Pancreas (tissue), 10 donors: ENCODE data around the gene MAPK6. TPM values are rescaled to one million over a fixed set of nuclear protein-coding genes. Genes with fewer than 3 reads are reported as not detected.
"Not testable (repeated sequence)": the region's sequence is repeated elsewhere in the genome, so short reads cannot be mapped to it uniquely, and the experiment has no call there.

ENCODE experiments used
- ATAC-seq, 4 donors: fragments of 200-7000 bp; cut with Tn5 transposase; one replicate each; pipeline versions ENCODE4 v1.8.0 to v1.9.1; 2020; ENCODE audit warnings: mild to moderate bottlenecking in 4 of 4, moderate library complexity in 4 of 4
- DNase-seq, 6 donors: peaks; one replicate each; pipeline ENCODE4 v3.0.0-alpha.2; 2020
- FAIRE-seq: peaks from 2 replicates; lab custom pipeline; 2012; peaks lifted over from hg19 to GRCh38; lab: Jason Lieb, UNC
- H3K27ac ChIP-seq, 4 donors: fragments of 200-600 bp; sonication (generic); 1 replicate in 3 of 4; 2 replicates in 1 of 4; pipeline versions ENCODE4 v1.5.0 to v1.8.0; 2020
- H3K27me3 ChIP-seq, 4 donors: fragments of 200-600 bp; one replicate each; pipeline ENCODE4 v1.8.0; 2021
- H3K36me3 ChIP-seq, 3 donors: fragments of 200-600 bp; sonication (generic) in 1 of 3; one replicate each; pipeline versions ENCODE4 v1.5.0 to v1.8.0; 2020 to 2021
- H3K4me1 ChIP-seq, 3 donors: fragments of 200-600 bp; one replicate each; pipeline ENCODE4 v1.8.0; 2021
- H3K4me3 ChIP-seq, 4 donors: fragments of 200-600 bp; sonication (generic) in 2 of 4; one replicate each; pipeline versions ENCODE4 v1.5.0 to v1.8.0; 2020 to 2021
- H3K9me3 ChIP-seq, 4 donors: fragments of 200-600 bp; one replicate each; pipeline ENCODE4 v1.8.0; 2021
- WGBS, 2 donors: extraction: QIAGEN DNeasy Blood & Tissue Kit; methylation state at CpG; one replicate each; pipeline ENCODE4 v1.1.7; 2013; 5-methylcytosine and 5-hydroxymethylcytosine counted together
- intact Hi-C, 3 donors: fragments of 100-400 bp; cut with DNase I; formaldehyde crosslinking; loops; one replicate each; pipeline versions ENCODE4 v1.11.1 to v1.14.2; 2022
- polyA plus RNA-seq, 2 donors: library from polyadenylated mRNA; stranded (reverse); fragments of 200-250 nt; gene quantifications; one replicate each; pipeline ENCODE4 v1.2.3, GENCODE V29; 2013
- total RNA-seq, 6 donors: library from RNA; stranded (reverse); fragmentation: NEBNext Ultra II Directional in 4 of 6; extraction: Animal tissue kit (Norgen Biotek cat#: 25700) in 4 of 6; gene quantifications; one replicate each; pipeline versions ENCODE4 v1.2.1 to v1.2.4, GENCODE V29; 2021 to 2023
- TF ChIP-seq, protein P1 (sequence below), 4 donors: fragments of 200-600 bp; sonication (generic) in 3 of 4; IDR thresholded peaks; one replicate each; pipeline versions ENCODE4 v1.5.0 to v1.8.0; 2021; ENCODE audit warnings: antibody characterized with exemption in 4 of 4
- donor health status: healthy with polysubstance abuse.
- donor health status: DM: no; HTN: no; CAD: no; lungs with moderate emphysema.
- donor health status: DM: no; HTN: no; CAD: no.
- donor health status: control.
- donor health status: control.
- donor health status: Bipolar disorder and iron deficiency.
- donor health status: DM: yes; HTN: yes; CAD: no.
- donor health status: DM: no; HTN: no; CAD: no.
- donor health status: DM: no; HTN: no; CAD: no.
- donor health status: DM: yes; HTN: yes; CAD: no.

MAPK6 gene
- total and polyA plus RNA-seq, 8 donors: 3.0 to 13.9 (median 10.1) TPM

- no peaks in the 10 kb centered on the region for H3K27me3 ChIP-seq
- 64 to 80% methylated on average over 4 of the region's 4 CpGs for WGBS, 2 donors
- intact Hi-C loops: no loop called here
- TF ChIP-seq, protein P1, sequence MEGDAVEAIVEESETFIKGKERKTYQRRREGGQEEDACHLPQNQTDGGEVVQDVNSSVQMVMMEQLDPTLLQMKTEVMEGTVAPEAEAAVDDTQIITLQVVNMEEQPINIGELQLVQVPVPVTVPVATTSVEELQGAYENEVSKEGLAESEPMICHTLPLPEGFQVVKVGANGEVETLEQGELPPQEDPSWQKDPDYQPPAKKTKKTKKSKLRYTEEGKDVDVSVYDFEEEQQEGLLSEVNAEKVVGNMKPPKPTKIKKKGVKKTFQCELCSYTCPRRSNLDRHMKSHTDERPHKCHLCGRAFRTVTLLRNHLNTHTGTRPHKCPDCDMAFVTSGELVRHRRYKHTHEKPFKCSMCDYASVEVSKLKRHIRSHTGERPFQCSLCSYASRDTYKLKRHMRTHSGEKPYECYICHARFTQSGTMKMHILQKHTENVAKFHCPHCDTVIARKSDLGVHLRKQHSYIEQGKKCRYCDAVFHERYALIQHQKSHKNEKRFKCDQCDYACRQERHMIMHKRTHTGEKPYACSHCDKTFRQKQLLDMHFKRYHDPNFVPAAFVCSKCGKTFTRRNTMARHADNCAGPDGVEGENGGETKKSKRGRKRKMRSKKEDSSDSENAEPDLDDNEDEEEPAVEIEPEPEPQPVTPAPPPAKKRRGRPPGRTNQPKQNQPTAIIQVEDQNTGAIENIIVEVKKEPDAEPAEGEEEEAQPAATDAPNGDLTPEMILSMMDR (IDR thresholded peaks at IDR 0.05): no peak
- peaks cover 0 to 3% (median 0%) of the 10 kb centered on the region in 3 donors for H3K4me1 ChIP-seq
- no peak for FAIRE-seq
- no peak overlapping the region for H3K4me3 ChIP-seq
- DNase-seq: no peak
- no peak overlapping the region for H3K27ac ChIP-seq
- no peaks in the 10 kb centered on the region for H3K9me3 ChIP-seq
- ATAC-seq: peak in 3 of 4 donors; percentile 36 to 51 (median 38)
- no peaks in the 10 kb centered on the region for H3K36me3 ChIP-seq
Observed at GRCh38 chr15:52095597-52096262, 76.7 kb downstream of the MAPK6 start.

GRCh38 chr15:52096536-52096935 lies 77.5 kb downstream of the MAPK6 start:
- WGBS, 2 donors: 94 to 96% methylated on average over 9 of the region's 9 CpGs
- FAIRE-seq, H3K27ac ChIP-seq, H3K4me3 ChIP-seq, ATAC-seq, intact Hi-C loops, H3K9me3 ChIP-seq, H3K4me1 ChIP-seq, DNase-seq, H3K36me3 ChIP-seq, H3K27me3 ChIP-seq: not testable (repeated sequence)

DNA sequence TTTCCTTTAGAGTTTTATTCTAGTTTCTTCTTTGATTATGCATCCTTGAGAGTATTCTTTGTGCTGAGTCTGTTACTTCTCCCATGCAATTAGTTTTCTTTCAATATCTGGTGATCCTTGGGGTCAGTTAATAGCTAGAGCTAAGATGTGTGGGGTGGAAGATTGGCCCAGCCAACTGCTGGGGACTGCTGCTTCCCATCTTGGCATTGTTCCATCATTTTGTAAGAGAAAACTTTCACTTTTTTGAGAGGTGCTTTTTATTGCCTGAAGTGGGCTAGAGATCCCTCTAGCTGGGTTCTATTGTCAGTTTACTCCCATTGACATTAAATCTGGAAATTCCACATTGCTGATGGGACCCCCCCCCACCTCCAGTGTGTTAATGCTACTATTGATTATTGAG lies 78.2 kb downstream of the MAPK6 start:
- intact Hi-C loops: no loop called here
- DNase-seq (no peak), FAIRE-seq (no peak), ATAC-seq (no peak)
- no peak overlapping the region for H3K27ac ChIP-seq
- H3K4me1 ChIP-seq: peaks cover 0 to 3% (median 0%) of the 10 kb centered on the region in 3 donors
- no peak overlapping the region for H3K4me3 ChIP-seq
- no peaks in the 10 kb centered on the region for H3K27me3 ChIP-seq
- H3K9me3 ChIP-seq: no peaks in the 10 kb centered on the region
- TF ChIP-seq, protein P1 (IDR thresholded peaks at IDR 0.05): no peak
- no peaks in the 10 kb centered on the region for H3K36me3 ChIP-seq

GRCh38 chr15:52098323-52098722 lies 79.3 kb downstream of the MAPK6 start:
- FAIRE-seq (no peak), DNase-seq (no peak), ATAC-seq (peak in 1 of 4 donors; percentile 28)
- no peaks in the 10 kb centered on the region for H3K36me3 ChIP-seq
- no peak overlapping the region for H3K27ac ChIP-seq
- H3K27me3 ChIP-seq: no peaks in the 10 kb centered on the region
- H3K4me1 ChIP-seq: peaks cover 0 to 6% (median 0%) of the 10 kb centered on the region in 3 donors
- no peak overlapping the region for H3K4me3 ChIP-seq
- H3K9me3 ChIP-seq: no peaks in the 10 kb centered on the region
- TF ChIP-seq, protein P1 (IDR thresholded peaks at IDR 0.05): no peak
- WGBS, 2 donors: 68% methylated on average over 2 of the region's 2 CpGs
- intact Hi-C loops: no loop called here

- ATAC-seq (no peak), DNase-seq (no peak), FAIRE-seq (no peak)
- peaks cover 0 to 6% (median 0%) of the 10 kb centered on the region in 3 donors for H3K4me1 ChIP-seq
- no peak overlapping the region for H3K4me3 ChIP-seq
- H3K36me3 ChIP-seq: no peaks in the 10 kb centered on the region
- TF ChIP-seq, protein P1 (IDR thresholded peaks at IDR 0.05): no peak
- WGBS, 2 donors: 93 to 97% methylated on average over 15 of the region's 15 CpGs
- no peak overlapping the region for H3K27ac ChIP-seq
- no peaks in the 10 kb centered on the region for H3K9me3 ChIP-seq
- intact Hi-C loops: no loop called here
- H3K27me3 ChIP-seq: no peaks in the 10 kb centered on the region
Observed at GRCh38 chr15:52099651-52100272, 80.7 kb downstream of the MAPK6 start.
